Testis (tissue), 2 donors: ENCODE data around the gene SPECC1L.

Experiments used
- CTCF ChIP-seq, 3 experiments: fragments of 450-650 bp in 2 of 3; fragments of 200-600 bp in 1 of 3; sonication (generic) in 1 of 3; IDR thresholded peaks; one replicate each; pipeline ENCODE4 v1.5.1; 2016 to 2019; ENCODE audit warnings: antibody characterized with exemption in 3 of 3, mild to moderate bottlenecking in 2 of 3, moderate library complexity in 1 of 3
- POLR2A ChIP-seq: fragments of 450-650 bp; IDR thresholded peaks from one replicate; pipeline ENCODE4 v1.6.1; 2017; ENCODE audit warnings: antibody characterized with exemption, mild to moderate bottlenecking, moderate library complexity

GRCh38 chr22:24236656-24237055 lies 34.0 kb upstream of the SPECC1L start:
- TF ChIP-seq CTCF (IDR thresholded peaks at IDR 0.05) (no peak), POLR2A (no peak)
